Measurements from ENCODE around the gene TRPM5.

TRPM5 gene

GRCh38 chr11:2470495-2470894 lies 26.2 kb upstream of the TRPM5 start:
- no peak for DNase-seq

- DNase-seq: no peak
These were observed 24.3 kb upstream of the TRPM5 start for GRCh38 chr11:2468363-2469235.

DNA sequence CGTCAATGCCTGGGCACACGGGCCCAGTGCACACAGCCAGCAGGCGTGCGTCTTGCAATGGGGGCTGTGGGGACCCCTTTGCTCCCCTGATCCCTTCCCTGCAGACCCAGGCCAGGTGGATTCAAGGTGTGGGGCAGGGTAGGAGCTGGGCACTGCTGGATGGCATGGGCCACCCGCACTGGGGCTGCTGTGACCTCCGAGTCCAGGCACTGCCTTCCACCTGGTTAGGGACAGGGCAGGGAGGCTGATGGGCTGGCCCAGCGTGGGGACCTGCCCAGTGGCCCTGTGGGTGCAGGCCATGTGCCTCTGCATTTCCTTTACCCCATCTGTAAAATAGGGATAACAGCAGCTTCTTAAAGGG lies 23.4 kb upstream of the TRPM5 start:
- DNase-seq: no peak

DNA sequence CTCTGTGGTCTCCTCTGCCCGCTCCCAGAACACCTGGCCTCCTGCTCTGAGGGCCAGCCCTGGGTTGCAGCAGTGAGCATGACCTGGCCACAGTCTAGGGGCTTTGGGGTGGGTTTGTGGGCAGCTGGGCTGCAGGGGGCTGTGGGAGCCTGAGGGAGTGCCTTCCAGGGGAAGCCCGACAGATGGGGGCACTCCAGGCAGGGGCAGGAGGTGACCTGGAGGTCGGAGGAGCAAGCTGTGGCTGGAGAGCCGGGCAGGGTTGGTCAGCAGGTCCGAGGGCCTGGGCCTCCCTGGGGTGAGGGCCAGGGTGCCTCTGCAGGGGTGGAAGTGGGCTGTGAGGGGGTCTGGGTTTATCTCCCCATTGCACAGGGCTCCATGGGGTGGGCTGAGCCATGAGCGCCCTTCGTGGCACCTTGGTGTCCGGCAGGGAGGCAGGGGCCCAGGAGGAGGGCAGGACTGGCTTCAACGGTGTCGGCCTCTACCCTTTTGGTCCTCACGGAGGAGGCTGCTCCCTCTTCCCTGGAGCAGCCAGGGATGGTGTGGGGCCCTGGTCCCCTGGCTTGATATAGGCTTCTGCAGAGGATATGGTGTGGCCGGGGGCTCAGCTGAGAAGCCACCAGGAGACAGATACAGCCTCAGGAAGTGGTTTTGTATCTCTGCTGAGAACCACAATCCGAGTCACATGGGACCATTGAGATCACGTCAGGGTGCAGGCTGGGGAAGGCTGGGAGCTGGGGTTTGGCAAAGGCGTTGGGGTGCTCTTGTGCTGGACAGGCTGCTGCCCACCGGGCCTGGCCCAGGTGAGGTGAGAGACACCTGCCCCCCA lies 22.8 kb upstream of the TRPM5 start:
- DNase-seq: peak; percentile 42

- no peak for DNase-seq
These were observed 21.9 kb upstream of the TRPM5 start for GRCh38 chr11:2466069-2466801.

- no peak for DNase-seq
These were observed 21.1 kb upstream of the TRPM5 start for GRCh38 chr11:2465202-2466068.

DNA sequence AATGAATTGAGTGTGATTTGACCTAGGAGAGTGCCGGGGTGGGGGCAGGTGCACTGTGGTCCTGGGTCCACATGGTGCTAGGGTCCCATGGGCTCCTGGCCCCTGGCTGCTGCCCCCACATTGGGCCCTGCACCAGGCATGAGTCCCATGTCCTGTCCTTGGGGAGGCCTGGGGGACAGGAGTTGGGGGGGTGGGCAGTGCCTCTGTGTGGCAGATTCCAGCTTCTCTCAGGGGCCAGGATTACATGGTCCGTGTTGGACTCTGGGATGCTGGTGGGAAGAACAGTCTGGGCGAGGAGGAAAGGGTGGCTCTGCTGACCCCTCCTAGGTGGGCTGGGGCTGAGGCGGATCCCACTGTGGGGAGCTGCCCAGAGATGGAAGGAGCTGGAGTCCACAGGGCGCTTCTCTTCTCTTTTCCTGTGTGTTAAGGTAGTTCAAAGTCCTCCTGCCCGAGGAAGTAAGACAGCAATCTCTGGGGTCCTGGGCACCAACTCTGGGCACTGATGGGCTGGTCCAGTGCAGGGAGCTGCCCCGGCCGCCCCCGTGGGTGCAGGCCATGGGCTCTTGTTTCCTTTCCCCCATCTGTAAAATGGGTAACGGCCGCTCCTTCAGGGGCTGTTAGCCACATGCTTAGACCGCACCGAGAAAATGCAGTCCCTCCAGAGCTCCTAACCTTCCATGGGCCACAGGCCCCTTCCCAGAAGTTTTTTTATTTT lies 20.3 kb upstream of the TRPM5 start:
- DNase-seq: no peak

GRCh38 chr11:2463766-2464277 lies 19.5 kb upstream of the TRPM5 start:
- no peak for DNase-seq

- DNase-seq: no peak
These were observed 18.9 kb upstream of the TRPM5 start for GRCh38 chr11:2462986-2463765.

GRCh38 chr11:2462543-2462985 lies 18.2 kb upstream of the TRPM5 start:
- no peak for DNase-seq

DNA sequence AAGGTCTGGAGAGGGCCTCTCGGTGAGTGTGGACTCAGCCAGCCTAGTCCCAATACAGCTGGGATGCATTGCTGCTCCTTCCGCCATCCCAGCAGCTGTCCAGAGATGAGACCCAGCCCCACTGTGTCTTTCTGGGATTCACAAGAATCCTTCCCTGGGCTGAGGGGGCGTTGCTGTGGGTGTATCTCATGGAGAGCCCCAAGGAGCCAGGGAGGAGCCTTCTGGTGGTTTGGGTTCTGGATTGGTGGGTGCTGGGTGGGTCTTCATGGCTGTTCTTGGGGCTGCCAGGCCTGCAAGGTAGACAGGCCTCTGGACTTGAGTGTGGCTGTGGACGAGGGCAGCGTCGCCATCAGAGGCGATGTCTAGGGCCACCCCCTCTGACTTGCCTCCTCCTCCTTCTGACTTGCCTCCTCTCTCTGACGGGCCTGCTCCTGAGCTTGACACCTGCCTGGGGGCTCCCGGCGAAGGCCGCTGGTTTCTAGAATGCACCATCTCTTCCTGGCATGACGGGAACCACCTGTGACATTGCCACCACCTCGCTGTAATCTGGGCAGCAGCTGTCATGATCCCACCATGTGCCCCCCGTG lies 17.7 kb upstream of the TRPM5 start:
- no peak for DNase-seq

- no peak for DNase-seq
These were observed 17.1 kb upstream of the TRPM5 start for GRCh38 chr11:2461253-2461955.

GRCh38 chr11:2460540-2461252 lies 16.4 kb upstream of the TRPM5 start:
- DNase-seq: no peak

GRCh38 chr11:2459796-2460531 lies 15.7 kb upstream of the TRPM5 start:
- peak; percentile 16 for DNase-seq

DNA sequence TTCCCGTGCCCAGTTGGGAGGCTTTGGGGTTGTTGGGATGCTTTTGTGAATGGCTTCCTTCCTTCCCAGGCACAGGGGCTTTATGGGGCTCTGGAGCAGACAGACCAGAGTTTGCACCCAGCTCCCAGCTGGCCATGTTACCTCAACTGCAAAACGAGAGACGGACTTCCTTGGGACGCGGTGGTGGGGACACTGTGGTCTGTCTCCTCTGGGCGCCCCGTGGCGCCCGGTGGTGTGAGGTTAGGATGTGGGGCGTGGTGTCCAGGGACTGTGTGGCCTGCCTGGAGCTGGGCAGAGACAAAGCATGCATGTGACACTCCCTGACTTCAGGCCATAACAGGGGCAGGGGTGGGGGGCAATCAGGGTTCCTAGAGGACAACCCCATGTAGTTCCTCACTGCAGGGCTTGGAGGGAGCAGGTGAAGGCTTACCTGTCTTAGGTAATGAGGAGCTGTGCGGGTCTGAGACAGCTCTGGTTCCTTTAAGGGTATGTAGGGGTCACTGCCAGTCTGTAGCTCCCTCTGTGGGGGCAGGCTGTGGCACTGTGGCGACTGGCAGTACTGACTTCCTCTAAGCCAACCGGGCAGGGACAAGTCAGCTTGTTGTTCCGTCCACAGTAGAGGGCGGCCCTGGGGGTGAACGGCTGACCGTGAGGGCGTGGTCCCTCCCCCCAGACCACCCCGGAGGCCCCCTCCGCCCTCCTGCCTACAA lies 14.9 kb upstream of the TRPM5 start:
- DNase-seq: no peak

DNA sequence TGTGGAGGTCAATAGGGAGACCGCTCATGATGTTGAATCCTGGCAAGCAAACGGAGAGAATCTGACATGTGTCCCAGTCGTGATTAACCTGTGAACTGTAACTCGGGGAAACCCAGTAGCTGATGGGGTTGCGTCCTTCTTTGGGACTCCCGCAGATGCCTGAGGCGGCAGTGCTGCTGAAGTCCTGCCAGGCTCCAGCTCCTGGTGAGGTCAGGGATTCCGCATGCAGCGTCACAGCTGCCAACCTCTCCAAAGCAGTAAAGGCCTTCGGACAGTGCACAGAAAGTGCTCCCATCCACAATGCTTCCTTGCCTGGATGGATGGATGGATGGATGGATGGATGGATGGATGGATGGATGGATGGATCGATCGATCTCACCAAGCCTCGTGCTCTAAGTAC lies 14.0 kb upstream of the TRPM5 start:
- no peak for DNase-seq

- no peak for DNase-seq
These were observed 9.1 kb upstream of the TRPM5 start for GRCh38 chr11:2453436-2453835.
